PC-9 (cell line): Measurements from ENCODE around the gene AP3S1.
A peak's percentile ranks its signal among the peaks of the same experiment; 100 is the strongest.

ENCODE experiments used
- CTCF ChIP-seq: fragments of 200-600 bp; sonication (generic); conservative IDR thresholded peaks from 2 replicates; pipeline ENCODE4 v1.6.1; 2017; ENCODE audit warnings: mixed run types, antibody characterized with exemption, mild to moderate bottlenecking, moderate library complexity
- EZH2 ChIP-seq: fragments of 200-600 bp; sonication (generic); IDR thresholded peaks from 2 replicates; pipeline ENCODE4 v1.8.0; 2017; ENCODE audit warnings: antibody characterized with exemption, low read depth

DNA sequence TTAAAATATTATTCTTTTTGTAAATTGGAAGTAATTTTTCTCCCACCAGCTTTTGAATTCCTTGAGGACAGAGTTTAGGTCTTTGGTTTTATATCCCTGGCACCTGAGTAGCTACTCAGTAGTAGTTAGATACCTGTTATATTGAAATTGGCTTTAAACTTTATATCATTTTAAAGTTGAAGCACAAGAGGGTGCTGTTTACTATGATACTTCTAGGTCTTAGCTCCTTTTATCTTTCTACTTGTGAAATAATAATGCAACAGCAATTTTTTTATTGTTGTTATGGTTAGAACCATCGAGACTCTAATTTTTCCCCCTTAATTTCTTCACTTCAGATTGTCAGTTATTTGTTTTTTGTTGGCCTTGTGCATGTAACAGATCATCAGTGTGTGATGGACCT, 46.3 kb downstream of the AP3S1 start:
- TF ChIP-seq CTCF (peak; percentile 66), EZH2 (no peak)
